ENCODE measurements around the gene OR1Q1.

OR1Q1 gene

GRCh38 chr9:122606587-122606986 is 8.0 kb upstream of the OR1Q1 start:
- in situ Hi-C loops (cut with HindIII; ENCODE audit: low sequenced_read_pairs): no loop called here
- TF ChIP-seq, protein P1, sequence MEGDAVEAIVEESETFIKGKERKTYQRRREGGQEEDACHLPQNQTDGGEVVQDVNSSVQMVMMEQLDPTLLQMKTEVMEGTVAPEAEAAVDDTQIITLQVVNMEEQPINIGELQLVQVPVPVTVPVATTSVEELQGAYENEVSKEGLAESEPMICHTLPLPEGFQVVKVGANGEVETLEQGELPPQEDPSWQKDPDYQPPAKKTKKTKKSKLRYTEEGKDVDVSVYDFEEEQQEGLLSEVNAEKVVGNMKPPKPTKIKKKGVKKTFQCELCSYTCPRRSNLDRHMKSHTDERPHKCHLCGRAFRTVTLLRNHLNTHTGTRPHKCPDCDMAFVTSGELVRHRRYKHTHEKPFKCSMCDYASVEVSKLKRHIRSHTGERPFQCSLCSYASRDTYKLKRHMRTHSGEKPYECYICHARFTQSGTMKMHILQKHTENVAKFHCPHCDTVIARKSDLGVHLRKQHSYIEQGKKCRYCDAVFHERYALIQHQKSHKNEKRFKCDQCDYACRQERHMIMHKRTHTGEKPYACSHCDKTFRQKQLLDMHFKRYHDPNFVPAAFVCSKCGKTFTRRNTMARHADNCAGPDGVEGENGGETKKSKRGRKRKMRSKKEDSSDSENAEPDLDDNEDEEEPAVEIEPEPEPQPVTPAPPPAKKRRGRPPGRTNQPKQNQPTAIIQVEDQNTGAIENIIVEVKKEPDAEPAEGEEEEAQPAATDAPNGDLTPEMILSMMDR (IDR thresholded peaks at IDR 0.05; ENCODE audit: low read depth, low read length): no peak
- no peak for DNase-seq (ENCODE audit: low read depth, low spot score)
- H3K4me3 ChIP-seq (ENCODE audit: low read depth, low read length): no peak overlapping the region

DNA sequence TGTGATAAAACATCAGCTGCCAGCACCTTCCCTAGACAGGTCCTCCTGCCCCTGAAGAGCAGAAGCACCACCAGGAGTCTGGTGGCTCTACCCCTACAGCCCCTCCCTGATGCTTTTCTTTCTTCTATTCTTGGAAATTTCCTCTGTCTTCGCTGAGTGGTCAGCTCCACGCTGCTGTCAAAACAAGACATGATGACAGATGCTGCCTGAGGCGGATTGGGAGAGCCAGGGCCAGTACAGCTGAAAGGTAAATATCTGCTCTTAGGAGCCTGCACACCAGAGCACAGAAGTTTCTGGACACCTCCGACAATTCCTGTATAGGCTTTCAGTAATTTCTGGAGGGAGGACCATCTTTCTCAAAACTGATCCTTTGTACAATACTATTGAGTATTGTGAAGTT is 4.7 kb upstream of the OR1Q1 start:
- H3K4me3 ChIP-seq (ENCODE audit: low read depth, low read length): no peak overlapping the region
- TF ChIP-seq, protein P1 (IDR thresholded peaks at IDR 0.05; ENCODE audit: low read depth, low read length): no peak
- no peak for DNase-seq (ENCODE audit: low read depth, low spot score)
- in situ Hi-C loops (cut with HindIII; ENCODE audit: low sequenced_read_pairs): no loop called here

- in situ Hi-C loops (cut with HindIII; ENCODE audit: low sequenced_read_pairs): no loop called here
- DNase-seq (ENCODE audit: low read depth, low spot score): no peak
- TF ChIP-seq, protein P1 (IDR thresholded peaks at IDR 0.05; ENCODE audit: low read depth, low read length): no peak
Measured at GRCh38 chr9:122619996-122620395, 5.5 kb downstream of the OR1Q1 start.

GRCh38 chr9:122642226-122642625 is 27.7 kb downstream of the OR1Q1 start:
- in situ Hi-C loops (cut with HindIII; ENCODE audit: low sequenced_read_pairs): no loop called here
- no peak overlapping the region for H3K4me3 ChIP-seq (ENCODE audit: low read depth, low read length)
- TF ChIP-seq, protein P1 (IDR thresholded peaks at IDR 0.05; ENCODE audit: low read depth, low read length): no peak
- DNase-seq (ENCODE audit: low read depth, low spot score): no peak

More at GRCh38 chr9:122619996-122620395, 5.5 kb downstream of the OR1Q1 start:
- H3K4me3 ChIP-seq (ENCODE audit: low read depth, low read length): no peak overlapping the region

- in situ Hi-C loops (cut with HindIII; ENCODE audit: low sequenced_read_pairs): no loop called here
- DNase-seq (ENCODE audit: low read depth, low spot score): no peak
- no peak overlapping the region for H3K4me3 ChIP-seq (ENCODE audit: low read depth, low read length)
- TF ChIP-seq, protein P1 (IDR thresholded peaks at IDR 0.05; ENCODE audit: low read depth, low read length): no peak
Measured at GRCh38 chr9:122656378-122656777, 41.8 kb downstream of the OR1Q1 start.

DNA sequence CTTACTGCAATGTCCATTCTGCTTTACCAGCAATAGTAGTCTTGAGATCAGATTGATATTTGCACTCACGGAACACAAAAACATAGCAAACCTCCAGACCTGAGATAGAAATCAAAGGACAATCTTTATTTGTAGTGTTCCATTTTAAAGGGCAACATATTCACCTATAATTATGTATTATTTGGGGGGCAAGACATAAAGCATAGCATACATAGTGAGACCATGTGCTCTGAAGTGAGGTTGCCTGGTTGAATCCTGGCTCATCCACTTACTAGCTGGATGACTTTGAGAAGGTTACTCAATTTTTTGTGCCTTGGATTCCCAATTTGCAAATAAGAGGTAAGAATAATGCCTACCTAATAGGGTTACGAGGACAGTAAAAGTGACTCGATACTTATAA is 43.0 kb downstream of the OR1Q1 start, which contains the start of gene OR1B1:
TSS of gene OR1B1 (minus strand) at position 101 of the 400 bp plus-strand sequence.
- H3K4me3 ChIP-seq (ENCODE audit: low read depth, low read length): no peak within 1 kb of the TSS
- in situ Hi-C loops (cut with HindIII; ENCODE audit: low sequenced_read_pairs): no loop called here
- DNase-seq (ENCODE audit: low read depth, low spot score): no peak
- TF ChIP-seq, protein P1 (IDR thresholded peaks at IDR 0.05; ENCODE audit: low read depth, low read length): no peak

DNA sequence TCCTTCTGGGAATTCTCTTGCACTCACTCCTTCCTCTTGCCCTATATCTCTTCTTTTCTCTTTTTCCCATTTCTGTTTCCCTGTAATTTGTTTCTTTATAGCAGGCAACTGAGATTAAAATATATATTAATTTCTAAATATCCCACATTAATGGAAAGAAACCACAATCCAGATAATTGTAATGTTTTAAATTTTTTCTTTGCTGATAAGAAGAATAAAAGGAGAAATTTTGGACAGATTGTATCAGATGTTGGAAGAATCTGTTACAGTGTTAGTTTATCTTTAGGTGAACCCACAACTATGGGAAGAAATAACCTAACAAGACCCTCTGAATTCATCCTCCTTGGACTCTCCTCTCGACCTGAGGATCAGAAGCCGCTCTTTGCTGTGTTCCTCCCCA is 46.9 kb downstream of the OR1Q1 start, which contains the start of gene OR1L1:
TSS of gene OR1L1 (plus strand) at position 301 of the 400 bp plus-strand sequence. CDS start at position 301, 0 bp downstream.
- DNase-seq (ENCODE audit: low read depth, low spot score): no peak
- in situ Hi-C loops (cut with HindIII; ENCODE audit: low sequenced_read_pairs): no loop called here
- TF ChIP-seq, protein P1 (IDR thresholded peaks at IDR 0.05; ENCODE audit: low read depth, low read length): no peak

More for the DNA sequence above, 46.9 kb downstream of the OR1Q1 start, which contains the start of gene OR1L1:
- no peak within 1 kb of the TSS for H3K4me3 ChIP-seq (ENCODE audit: low read depth, low read length)
